GM10248 (cell line): ENCODE results near the gene CNGA3.
A peak's percentile ranks its signal among the peaks of the same experiment; 100 is the strongest.

Experiments used
- CTCF ChIA-PET: fragments of 300-600 bp; sonication (Branson Sonifier 250); formaldehyde crosslinking; extraction: SDS; loops from one replicate; lab custom pipeline; 2021; ENCODE audit warnings: antibody characterized with exemption; lab: Yijun Ruan, JAX
- POLR2A ChIA-PET: fragments of 350-650 bp; sonication (Branson Sonifier 250); formaldehyde crosslinking; extraction: SDS; loops from one replicate; lab custom pipeline; 2020; ENCODE audit warnings: antibody characterized with exemption; lab: Yijun Ruan, JAX
- DNase-seq: peaks from one replicate; pipeline ENCODE4 v3.0.0; 2012; ENCODE audit errors: extremely low spot score
- TF ChIP-seq, protein P1 (sequence below): IDR thresholded peaks from 2 replicates; pipeline ENCODE4 v1.5.1; 2012; ENCODE audit warnings: mild to moderate bottlenecking, low read depth; ENCODE audit errors: extremely low read depth, missing control alignments, control extremely low read depth

CNGA3 gene

DNA sequence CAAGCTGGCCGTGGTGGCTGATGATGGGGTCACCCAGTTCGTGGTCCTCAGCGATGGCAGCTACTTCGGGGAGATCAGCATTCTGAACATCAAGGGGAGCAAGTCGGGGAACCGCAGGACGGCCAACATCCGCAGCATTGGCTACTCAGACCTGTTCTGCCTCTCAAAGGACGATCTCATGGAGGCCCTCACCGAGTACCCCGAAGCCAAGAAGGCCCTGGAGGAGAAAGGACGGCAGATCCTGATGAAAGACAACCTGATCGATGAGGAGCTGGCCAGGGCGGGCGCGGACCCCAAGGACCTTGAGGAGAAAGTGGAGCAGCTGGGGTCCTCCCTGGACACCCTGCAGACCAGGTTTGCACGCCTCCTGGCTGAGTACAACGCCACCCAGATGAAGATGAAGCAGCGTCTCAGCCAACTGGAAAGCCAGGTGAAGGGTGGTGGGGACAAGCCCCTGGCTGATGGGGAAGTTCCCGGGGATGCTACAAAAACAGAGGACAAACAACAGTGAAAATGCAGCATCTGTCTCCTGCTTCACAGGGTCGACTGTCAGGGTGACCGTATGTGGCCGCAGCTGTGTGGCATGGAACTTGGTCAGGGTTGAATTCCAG lies 50.6 kb downstream of the CNGA3 start:
- POLR2A ChIA-PET, result no interaction called here
- TF ChIP-seq, protein P1, sequence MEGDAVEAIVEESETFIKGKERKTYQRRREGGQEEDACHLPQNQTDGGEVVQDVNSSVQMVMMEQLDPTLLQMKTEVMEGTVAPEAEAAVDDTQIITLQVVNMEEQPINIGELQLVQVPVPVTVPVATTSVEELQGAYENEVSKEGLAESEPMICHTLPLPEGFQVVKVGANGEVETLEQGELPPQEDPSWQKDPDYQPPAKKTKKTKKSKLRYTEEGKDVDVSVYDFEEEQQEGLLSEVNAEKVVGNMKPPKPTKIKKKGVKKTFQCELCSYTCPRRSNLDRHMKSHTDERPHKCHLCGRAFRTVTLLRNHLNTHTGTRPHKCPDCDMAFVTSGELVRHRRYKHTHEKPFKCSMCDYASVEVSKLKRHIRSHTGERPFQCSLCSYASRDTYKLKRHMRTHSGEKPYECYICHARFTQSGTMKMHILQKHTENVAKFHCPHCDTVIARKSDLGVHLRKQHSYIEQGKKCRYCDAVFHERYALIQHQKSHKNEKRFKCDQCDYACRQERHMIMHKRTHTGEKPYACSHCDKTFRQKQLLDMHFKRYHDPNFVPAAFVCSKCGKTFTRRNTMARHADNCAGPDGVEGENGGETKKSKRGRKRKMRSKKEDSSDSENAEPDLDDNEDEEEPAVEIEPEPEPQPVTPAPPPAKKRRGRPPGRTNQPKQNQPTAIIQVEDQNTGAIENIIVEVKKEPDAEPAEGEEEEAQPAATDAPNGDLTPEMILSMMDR, result no peak
- peak; percentile 7 for DNase-seq
- CTCF ChIA-PET, result interaction anchor here (1.2 to 1.4 kb wide), 3 partner anchors 12 to 172 kb away, joined by 3 to 7 read pairs (median 5); no protein-coding TSS in a partner anchor

DNA sequence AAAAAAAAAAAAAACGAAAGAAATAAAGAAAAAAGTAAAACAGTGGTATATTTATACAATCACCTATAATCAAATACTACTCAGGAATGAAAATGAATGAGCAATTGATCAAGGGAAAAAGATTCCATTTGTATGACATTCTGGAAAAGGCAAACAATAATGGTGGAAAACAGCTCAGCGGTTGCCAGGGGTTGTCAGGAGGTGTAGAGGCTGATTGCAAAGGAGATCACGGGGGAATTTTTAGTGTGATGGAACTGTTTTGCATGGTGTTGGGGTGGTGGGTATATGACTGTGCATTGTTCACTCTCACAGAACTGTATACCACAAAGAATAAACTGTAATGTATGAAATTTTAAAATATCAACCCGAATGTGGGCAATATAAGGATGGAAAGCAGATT lies 52.9 kb downstream of the CNGA3 start:
- no peak for DNase-seq
- POLR2A ChIA-PET, result no interaction called here
- TF ChIP-seq, protein P1, result no peak
- CTCF ChIA-PET, result no interaction called here

DNA sequence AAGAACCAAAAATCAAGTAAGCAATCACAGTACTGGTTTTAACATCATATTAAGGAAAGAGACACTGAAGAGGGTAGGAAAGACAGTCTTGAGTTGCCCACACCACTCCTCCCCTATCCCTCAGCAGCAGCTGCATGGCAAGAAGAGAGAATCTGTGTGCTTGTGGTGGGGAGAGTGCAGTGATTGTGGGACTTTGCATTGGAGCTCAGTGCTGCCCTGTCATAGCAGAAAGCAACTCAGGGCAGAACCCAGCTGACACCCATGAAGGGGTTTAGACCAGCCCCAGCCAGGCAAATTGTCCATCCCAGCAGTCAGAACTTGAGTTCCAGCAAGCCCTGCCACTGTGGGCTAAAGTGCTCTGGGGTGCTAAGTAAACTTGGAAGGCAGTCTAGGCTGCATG lies 57.6 kb downstream of the CNGA3 start:
- no peak for DNase-seq
- ChIA-PET CTCF (interaction anchor here (1.2 kb wide), 1 partner anchor 663 kb away, joined by 3 read pairs; no protein-coding TSS in a partner anchor), POLR2A (no interaction called here)
- TF ChIP-seq, protein P1, result no peak

DNA sequence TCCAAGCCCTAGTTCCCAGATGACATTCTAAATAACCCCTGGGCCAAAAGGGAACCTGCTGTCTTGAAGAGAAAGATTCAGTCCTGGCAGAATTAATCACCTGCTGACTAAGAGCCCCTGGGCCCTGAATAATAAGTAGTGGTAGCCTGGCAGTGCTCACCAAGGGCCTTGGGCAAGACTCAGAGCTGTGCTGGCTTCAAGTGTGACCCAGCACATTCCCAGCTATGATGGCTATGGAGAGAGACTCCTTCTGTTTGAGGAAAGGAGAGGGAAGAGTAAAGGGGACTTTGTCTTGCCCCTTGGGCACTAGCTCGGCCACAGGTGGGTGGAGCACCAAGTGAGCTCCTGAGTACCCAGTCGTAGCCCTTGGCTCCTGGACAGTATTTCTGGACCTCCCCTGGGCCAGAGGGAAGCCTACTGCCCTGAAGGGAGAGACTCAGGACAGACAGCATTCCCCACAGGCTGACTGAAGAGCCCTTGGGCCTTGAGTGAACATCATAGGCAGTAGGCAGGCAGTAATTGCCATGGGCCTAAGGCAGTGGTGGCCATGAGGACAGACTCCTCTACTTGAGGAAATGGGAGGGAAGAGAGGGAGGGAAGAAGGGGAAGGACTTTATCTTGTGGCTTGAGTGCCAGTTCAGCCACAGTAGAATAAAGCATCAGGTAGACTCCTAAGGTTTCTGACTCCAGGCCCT lies 58.4 kb downstream of the CNGA3 start:
- ChIA-PET CTCF (interaction anchor here (0.9 to 1.9 kb wide), 2 partner anchors 8 to 13 kb away, joined by 5 read pairs; no protein-coding TSS in a partner anchor), POLR2A (no interaction called here)
- no peak for DNase-seq
- TF ChIP-seq, protein P1, result no peak

DNA sequence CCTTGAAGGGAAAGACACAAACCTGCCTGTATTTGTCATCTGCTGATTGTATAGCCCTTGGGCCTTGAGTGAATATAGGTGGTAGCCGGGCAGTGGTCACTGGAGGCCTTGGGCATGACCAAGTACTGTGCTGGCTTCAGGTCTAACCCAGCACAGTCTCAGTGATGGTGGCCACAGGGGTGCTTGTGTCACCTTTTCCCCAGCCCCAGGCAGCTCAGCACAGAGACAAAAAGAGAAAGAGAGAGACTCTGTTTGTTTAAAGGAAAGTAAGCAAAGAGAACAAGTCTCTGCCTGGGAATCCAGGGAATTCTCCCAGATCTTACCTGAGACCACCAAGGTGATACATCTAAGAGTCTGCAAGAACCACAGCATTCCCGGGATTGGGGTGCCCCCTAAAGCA lies 59.0 kb downstream of the CNGA3 start:
- ChIA-PET POLR2A (no interaction called here), CTCF (interaction anchor here (1.9 kb wide), 1 partner anchor 14 kb away, joined by 5 read pairs; no protein-coding TSS in a partner anchor)
- TF ChIP-seq, protein P1, result no peak
- DNase-seq, result no peak

DNA sequence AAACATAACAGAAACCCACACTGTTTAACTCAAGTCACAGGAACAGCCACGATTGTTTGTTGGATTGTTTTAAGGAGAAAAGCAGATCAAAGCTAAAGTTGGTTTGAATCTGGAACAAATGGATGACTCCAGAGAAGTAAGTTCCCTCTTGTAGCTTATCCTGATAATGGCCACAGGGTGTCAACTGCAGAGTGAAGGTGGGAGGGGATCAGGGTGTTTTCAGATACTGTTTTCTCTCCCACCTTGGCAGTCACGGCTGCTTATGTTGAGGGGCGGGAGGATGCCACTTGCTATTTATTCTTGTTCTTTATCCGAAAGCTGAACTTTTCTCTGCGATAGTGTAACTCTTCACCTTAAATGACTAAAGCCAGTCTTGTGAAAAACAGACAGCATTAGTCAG lies 61.9 kb downstream of the CNGA3 start:
- POLR2A ChIA-PET, result no interaction called here
- DNase-seq, result no peak
- TF ChIP-seq, protein P1, result no peak
- CTCF ChIA-PET, result interaction anchor here (1.5 kb wide), 1 partner anchor 13 kb away, joined by 3 read pairs; no protein-coding TSS in a partner anchor
